HG02852 (cell line): ENCODE measurements around the gene CXCL17.
"Not testable (repeated sequence)": the region's sequence is repeated elsewhere in the genome, so short reads cannot be mapped to it uniquely, and the experiment has no call there.

Source experiments
- ATAC-seq: cut with Tn5 transposase; IDR thresholded peaks from one replicate; pipeline ENCODE4 v1.9.1; 2021; ENCODE audit warnings: mild to moderate bottlenecking, moderate library complexity; ENCODE audit not compliant: unreplicated experiment

The CXCL17 gene, protein sequence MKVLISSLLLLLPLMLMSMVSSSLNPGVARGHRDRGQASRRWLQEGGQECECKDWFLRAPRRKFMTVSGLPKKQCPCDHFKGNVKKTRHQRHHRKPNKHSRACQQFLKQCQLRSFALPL

DNA sequence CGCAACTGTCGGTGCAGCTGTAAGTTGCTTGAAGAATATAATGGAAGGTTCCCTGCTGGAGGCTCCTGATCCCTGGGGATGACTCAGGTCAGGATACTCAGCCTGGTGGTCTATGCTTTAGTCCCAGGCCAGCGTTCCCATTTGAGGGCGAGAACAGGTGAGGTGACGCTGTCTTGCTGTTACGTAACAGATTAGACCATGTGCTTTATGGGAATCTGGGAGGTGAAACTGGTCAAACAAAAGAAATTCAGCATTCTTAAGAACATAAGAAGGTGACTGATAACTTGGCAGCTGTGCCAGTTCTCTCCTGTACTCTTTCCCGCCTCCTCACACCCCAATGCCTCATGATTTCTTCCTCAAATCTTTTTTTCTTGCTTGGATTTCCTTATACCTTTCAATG lies at the start of gene CXCL17:
CXCL17 (minus strand) TSS at position 114 of the 400 bp plus-strand sequence. CDS start 114 bp downstream, outside the sequence.
- no peak for ATAC-seq

DNA sequence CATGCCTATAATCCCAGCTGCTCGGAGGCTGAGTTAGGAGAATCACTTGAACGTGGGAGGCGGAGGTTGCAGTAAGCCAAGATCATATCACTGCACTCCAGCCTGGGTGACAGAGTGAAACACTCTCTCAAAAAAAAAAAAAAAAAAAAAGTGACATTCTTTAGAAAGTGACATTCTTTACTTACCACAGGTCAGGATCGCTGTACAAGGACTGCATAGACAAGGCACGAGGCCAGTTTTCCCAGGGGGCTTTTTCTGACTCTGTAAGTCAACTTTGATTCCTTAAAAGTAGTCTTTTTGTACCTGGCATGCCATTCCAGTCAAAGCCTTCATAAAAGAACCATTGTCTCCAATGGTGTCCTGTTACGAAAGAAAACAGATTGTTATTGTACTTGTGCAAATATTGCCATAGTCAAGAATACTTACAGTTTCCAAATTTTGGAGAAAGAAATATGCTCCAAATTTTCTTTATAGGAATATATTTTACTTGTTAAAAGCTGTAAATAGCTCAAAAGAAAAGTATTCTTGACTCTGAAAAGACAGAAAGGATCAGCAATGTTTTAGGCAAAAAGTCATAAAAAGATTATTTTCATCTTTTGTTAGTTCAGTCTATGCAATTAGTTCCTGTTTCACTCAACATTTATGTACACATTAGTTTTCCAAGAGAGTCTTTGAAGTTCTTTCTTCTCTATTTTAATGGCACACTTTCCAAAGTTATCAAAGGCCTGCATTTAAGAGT lies 46.2 kb upstream of the CXCL17 start:
- ATAC-seq = no peak

DNA sequence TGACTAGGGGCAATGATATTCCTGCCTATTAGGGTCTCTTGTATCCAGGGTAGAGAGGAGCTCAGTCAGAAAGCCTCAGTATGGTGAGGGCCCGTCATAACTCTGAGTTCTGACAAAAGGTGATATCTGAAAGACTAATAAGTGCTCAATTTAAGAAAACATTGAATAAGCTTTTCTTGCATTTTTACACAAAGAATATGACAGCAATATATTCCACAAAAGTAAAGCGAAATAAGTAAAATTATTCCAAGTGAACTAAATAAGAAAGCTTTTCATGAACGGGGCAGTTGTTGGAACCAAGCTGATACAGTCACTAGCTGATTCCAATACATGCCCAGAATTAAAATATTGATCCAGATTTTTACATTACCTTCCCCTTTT lies 45.0 kb upstream of the CXCL17 start:
- no peak for ATAC-seq

DNA sequence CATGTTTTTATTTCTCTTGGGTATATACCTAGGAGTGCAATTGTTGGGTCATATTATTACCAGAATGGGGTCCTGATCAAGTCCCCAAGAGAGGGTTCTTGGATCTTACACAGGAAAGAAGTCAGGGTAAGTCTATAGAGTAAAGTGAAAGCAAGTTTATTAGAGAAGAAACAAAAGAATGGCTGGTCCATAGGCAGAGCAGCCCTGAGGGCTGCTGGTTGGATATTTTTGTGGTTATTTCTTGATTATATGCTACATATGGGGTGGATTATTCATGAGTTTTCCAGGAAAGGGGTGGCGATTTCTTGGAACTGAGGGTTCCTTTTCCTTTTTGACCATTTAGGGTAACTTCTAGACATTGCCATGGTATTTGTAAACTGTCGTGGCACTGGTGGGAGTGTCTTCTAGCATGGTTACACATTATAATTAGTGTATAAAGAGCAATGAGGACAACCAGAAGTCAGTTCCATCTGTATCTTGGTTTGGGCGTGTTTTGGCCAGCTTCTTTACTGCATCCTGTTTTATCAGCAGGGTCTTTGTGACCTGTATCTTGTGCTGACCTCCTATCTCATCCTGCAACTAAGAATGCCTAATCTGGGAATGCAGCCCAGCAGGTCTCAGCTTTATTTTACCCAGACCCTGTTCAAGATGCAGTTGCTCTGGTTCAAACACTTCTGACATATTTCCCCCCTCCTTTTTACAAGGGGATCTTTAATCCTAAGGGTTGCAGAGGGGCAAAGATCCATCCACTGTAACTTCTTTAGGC lies 44.5 kb upstream of the CXCL17 start:
- ATAC-seq = no peak

DNA sequence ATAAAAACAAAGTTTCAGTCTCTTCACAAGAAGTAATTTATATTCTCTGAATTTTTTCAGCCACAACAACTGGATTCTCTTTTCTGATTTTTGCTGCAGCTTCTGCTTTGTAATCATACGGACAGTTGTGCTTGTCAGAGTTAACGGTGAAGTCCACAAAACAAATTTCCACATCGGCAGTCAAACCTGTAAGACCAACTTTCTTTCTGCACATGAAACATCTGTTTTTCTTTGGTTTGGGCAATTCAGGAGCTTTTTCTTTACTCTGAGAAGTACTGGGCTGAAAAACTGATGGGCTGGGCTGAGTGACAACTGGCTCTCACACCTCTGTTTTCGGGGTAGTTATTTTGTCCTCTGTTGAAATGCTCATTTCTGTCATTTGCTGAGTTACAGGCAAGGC lies 42.3 kb upstream of the CXCL17 start:
- not testable (repeated sequence) for ATAC-seq

DNA sequence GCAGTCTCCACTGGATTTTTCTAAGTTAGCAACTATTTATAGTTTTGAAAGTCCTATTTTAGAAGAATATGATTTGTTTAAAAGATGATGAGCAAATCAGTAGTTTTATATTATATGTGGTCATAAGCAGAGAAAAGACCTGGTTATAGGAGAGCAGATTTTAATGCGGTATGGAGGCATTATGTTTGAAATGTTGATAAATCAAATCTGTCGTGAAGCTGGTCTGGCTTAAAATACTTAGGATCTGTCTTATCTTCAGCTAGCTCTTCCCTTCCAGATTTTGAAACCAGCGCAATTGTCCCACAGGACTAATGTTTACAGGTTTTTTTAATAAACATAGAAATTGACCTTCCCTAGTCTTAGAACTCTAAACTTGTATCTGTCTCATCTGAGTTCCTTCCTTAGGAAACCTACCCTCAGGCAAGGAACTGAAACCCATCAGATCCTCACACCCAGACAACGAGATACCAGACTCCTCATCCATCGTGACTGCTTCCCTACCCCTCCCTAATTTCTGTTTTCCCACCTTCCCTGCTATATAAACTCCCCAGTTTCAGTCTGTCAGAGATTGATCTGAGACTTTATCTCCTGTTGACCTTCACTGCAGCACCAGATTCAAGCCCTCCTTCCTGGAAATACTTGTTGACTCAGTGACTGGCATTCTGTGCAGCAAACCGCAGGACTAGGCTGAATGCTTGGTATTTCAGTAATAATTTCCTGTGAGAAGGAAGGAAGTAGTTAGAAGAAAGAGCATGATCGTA lies 37.8 kb upstream of the CXCL17 start:
- no peak for ATAC-seq

DNA sequence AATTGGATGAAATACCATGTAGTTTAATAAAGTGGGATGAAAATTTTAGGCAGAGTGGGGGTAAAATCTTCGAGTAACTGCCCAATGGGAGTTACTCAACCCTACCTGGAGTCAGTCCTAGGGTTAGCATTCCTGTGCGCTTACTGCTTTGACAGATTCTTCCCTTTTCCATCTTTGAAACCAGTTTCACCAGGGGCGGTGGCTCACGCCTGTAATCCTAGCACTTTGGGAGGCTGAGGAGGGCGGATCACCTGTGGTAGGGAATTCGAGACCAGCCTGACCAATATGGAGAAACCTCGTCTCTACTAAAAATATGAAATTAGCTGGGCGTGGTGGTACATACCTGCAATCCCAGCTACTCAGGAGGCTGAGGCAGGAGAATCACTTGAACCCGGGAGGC lies 37.0 kb upstream of the CXCL17 start:
- ATAC-seq = no peak

DNA sequence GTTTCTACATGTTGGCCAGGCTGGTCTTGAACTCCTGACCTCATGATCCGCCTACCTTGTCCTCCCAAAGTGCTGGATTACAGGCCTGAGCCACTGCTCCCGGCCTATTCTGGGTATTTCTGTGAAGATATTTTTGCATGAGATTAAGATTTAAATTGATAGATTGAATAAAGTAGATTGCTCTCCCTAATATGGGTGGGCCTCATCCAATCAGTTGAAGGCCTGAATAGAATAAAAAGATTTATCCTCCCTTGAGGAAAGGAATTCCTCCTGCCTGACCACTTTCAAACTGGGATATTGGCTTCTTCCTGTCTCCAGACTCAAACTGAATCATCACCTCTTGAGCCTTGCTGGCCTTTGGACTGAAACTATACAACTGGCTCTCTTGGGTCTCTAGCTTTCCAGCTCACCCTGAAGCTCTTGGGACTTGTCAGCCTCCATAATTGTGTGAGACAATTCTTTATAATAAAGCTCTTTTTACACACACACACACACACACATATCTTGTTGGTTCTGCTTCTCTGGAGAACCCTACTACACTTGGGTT lies 36.1 kb upstream of the CXCL17 start:
- no peak for ATAC-seq

DNA sequence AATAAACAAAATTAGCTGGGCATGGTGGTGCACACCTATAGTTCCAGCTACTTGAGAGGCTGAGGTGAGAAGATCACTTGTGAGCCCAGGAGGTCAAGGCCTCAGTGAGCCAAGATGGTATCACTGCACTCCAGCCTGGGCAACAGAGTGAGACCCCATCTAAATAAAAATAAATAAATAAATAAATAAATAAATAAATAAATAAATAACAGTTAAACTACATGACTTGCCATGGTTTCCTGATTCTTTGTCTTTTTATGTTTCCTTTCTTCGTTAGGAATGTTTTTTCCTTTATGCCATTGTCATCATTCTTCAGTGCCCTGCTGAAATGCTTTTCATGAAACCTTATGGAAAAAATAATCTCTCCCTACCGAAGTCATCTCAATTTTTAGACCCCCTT lies 35.2 kb upstream of the CXCL17 start:
- no peak for ATAC-seq

DNA sequence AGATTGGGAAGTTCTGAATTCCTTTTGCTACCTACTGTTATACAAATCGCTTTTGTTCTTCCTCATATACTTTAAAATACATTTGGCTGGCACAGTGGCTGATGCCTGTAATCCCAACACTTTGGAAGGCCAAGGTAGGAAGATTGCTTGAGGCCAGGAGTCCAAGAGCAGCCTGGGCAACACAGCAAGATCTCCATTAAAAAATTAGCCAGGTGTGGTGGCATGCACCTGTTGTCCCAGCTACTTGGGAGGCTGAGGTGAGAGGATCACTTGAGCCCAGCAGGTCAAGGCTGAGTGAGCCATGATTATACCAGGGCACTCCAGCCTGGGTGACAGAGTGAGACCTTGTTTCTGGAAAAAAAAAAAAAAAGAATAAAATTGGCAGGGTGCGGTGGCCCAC lies 34.4 kb upstream of the CXCL17 start:
- ATAC-seq = no peak

DNA sequence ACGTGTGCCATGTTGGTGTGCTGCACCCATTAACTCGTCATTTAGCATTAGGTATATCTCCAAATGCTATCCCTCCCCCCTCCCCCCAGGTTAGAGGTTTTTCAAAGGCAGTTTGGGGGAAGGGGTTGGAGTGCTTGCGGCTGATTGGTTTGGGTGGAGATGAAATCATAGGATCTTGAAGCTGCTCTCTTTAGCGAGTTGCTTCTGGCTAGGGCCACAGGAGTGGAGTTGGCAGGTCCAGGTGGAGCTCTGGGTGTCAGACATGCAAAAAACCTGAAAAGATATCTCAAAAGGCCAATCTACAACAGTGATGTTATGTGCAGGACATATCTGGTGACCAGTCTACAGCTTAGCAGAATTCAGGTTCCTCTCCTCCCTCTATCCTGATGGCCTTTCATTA lies 32.6 kb upstream of the CXCL17 start:
- no peak for ATAC-seq

DNA sequence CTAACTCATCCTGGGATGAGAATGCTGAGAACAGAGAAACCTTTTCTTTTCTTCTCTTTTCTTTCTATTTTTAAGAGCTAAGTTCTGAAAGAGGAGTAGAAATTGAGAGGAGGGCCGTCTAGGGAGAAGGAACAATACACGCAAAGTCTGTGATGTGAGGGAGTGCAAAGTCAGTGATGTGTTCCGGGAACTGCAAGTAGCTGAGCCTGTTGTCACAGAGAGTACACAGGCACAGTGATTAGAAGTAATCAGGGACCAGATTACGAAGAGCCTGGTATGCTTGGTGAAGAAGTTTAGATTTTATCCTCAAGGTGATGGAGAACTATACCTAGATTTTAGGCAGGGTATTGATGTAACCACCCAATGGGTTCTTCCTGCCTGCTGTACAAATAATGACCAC lies 32.0 kb upstream of the CXCL17 start:
- ATAC-seq = no peak

DNA sequence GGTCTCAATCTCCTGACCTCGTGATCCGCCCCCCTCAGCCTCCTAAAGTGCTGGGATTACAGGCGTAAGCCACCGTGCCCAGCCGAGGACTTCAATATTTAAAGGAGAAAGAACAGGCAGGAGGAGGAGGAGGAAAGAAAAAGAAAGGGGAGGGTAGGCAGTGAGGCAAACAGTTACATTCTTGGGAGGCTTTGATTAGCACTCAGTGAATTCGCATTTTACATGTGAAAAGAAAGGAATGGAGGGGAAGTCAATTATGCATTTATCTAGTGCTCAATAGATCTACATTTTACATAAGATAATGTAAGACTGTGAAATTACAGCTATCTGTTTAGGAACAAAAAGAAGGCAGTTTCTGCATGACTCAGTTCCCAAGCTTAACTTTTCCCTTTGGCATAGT lies 30.9 kb upstream of the CXCL17 start:
- ATAC-seq = no peak

DNA sequence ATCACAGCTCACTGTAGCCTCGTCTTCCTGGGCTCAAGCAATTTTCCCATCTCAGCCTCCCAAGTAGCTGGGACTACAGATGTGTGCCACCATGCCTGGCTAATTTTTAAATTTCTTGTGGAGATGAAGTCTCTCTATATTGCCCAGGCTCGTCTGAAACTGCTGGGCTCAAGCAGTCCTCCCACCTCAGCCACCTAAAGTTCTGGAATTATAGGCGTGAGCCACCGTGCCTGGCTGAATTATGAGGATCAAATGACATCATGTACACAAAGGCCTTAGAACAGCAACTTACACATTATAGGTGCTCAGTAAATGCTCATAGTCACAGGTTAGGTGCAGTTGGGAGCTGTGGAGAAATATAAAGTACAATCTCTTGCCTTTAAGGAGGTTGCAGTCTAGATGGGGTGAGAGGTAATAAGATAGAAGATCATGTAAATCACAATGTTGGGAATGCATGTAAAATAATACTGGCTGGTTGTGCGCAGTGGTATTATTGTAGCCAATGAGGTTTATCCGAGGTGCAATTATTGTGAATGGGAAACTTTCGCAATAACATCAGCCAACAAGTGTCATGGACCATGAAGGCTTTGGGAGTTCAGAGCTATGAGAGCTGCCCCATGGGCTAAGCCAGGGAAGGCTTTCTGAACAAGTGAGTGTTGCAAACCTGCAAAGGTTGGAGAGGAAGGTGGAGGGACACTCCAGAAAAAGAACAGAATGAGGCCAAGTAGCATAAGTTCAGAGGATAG lies 29.8 kb upstream of the CXCL17 start:
- ATAC-seq = no peak

DNA sequence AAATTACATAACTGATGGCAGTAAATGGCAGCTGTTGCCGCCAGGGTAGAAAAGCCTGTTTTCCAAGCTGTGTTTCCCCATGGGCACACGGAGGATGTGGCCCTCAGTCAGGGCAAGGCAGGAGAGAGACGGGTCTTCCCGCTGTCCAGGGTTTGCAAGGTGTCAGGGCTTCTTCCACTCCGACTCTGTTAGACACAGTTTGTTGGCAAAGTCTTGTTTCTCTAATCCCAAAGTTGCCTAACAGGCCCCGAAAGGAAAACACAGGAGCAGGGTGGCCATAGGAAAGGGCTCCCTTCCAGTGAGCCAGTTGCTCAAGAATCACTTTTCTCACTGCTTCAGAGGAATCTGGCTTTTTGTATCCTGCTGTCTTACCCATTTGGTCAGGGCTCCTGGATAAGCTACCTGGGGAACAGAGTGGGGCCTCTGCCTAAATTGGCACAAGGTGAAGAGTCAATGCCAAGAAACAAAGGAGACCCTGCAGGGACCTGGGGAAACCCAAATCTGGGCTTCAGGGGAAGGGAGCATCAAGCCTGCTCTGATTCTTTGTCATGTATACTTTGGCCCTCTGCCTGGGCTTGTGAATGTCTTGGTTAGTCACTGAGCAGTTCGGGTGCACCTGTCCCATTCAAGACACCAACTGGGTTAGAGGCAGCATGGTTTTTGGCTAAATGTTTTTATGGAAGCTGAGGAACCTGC lies 29.0 kb upstream of the CXCL17 start:
- ATAC-seq = no peak

DNA sequence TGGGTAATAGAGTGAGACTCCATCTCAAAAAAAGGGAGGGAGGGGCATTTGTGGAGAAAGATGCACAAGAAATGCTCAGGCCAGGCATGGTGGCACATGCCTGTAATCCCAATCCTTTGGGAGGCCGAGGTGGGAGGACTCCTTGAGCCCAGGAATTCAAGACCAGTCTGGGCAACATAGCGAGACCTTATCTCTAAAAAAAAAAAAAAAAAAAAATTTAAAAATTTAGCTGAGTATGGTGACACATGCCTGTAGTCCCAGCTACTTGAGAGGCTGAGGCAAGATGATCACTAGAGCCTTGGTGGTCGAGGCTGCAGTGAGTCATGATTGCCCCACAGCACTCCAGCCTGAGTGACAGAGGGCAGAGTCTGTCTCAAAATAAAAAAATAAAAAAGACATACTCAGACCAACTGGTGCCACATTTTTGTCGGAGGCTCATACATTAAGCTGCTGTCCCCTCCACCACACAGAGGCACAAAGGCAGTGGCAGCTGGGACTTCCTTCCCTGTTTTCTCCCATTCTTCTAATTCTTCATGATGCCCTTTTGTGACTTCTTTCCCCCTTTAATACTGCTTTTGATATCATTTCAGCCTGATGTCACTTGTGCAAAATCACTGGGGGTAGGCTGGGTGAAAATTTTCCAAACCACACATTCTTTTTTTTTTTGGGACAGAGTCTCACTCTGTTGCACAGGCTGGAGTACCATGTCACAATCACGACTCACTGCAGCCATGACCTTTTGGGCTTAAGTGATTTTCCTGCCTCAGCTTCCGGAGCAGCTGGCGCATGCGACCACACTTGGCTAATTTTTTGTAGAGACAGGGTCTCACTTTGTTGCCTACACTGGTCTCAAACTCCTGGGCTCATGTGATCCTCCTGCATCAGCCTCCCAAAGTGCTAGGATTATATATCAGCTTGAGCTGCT lies 26.8 kb upstream of the CXCL17 start:
- ATAC-seq = no peak

DNA sequence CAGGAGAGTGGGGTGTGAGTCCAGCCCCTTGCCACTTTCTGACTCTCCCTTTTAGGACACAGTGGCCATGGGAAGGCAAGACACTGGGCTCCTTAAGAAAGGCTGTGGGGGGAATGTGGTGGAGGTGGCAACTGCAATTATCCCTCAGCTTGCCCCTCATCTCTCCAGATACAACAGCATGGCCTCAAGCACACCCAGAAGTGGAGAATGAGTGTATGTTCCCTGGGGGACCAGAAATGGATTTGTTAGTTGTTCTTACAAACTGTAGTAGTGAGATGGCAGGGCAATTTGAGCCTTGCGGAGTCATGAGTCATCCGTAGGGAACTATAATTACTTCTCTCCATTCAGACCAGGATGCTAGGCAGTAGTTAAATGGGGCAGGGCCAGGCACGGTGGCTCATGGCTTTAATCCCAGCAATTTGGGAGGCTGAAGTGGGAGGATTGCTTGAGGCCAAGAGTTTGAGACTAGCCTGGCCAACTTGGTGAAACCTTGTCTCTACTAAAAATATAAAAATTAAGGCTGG lies 25.6 kb upstream of the CXCL17 start:
- ATAC-seq = no peak

DNA sequence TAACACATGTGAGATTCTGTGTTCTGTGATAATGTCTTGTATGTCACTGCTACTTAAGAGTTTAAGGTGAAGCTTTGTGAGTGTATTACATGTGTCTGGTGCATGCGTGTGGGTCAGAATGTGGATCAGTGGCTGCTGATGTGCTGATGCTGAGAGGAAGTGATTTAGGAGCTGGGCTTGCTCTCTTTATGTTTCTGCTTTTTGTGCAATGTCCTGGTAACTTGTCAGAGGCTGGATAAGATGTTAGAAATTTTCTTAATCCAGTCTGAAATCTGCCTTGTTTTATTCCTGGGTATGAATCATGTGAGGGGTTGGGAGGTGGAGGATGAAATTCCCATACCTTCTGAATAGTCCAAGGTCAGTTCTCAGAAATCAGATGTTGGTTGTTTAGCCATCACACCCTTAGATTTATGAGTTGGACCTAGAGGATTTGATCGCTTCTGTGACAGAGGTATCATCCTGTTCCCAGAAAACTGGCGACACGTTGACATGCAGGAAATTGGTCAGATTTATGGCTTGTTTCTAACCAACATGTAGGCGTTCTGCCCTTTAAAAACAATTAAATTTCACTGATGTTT lies 24.5 kb upstream of the CXCL17 start:
- ATAC-seq = no peak
